RWPE2 (cell line): ENCODE data around the gene PHOSPHO2.

Source experiments
- ATAC-seq: fragments of 200-7000 bp; cut with Tn5 transposase; 3 replicates; pipeline ENCODE4 v1.9.1; 2021; ENCODE audit warnings: low read depth
- DNase-seq: peaks from one replicate; pipeline ENCODE4 v3.0.0-alpha.2; 2020; ENCODE audit warnings: low spot score
- H3K27ac ChIP-seq: fragments of 450-650 bp; 2 replicates; pipeline ENCODE4 v1.5.1; 2017; ENCODE audit warnings: mild to moderate bottlenecking; ENCODE audit not compliant: poor library complexity, severe bottlenecking
- H3K27me3 ChIP-seq: fragments of 250-450 bp; sonication (Bioruptor Pico); 2 replicates; pipeline ENCODE4 v1.5.1; 2021; ENCODE audit warnings: mild to moderate bottlenecking, moderate library complexity; ENCODE audit not compliant: insufficient read depth, poor library complexity, severe bottlenecking
- H3K36me3 ChIP-seq: fragments of 250-450 bp; sonication (Bioruptor Pico); 2 replicates; pipeline ENCODE4 v1.5.1; 2020; ENCODE audit warnings: low read depth, mild to moderate bottlenecking, moderate library complexity
- H3K4me1 ChIP-seq: fragments of 250-450 bp; sonication (Bioruptor Pico); 2 replicates; pipeline ENCODE4 v1.5.1; 2021; ENCODE audit warnings: mild to moderate bottlenecking, moderate library complexity; ENCODE audit not compliant: insufficient read depth, poor library complexity, severe bottlenecking
- H3K4me3 ChIP-seq: fragments of 250-450 bp; sonication (Bioruptor Pico); 2 replicates; pipeline ENCODE4 v1.5.1; 2021; ENCODE audit warnings: mild to moderate bottlenecking, moderate library complexity; ENCODE audit not compliant: severe bottlenecking
- H3K9me3 ChIP-seq: fragments of 250-450 bp; sonication (Bioruptor Pico); 2 replicates; pipeline ENCODE4 v1.5.1; 2021; ENCODE audit warnings: mild to moderate bottlenecking, moderate library complexity; ENCODE audit not compliant: severe bottlenecking
- TF ChIP-seq, protein P1 (sequence below): fragments of 450-650 bp; IDR thresholded peaks from one replicate; pipeline ENCODE4 v1.5.1; 2017; ENCODE audit warnings: mild to moderate bottlenecking, moderate library complexity; ENCODE audit not compliant: poor library complexity, severe bottlenecking

PHOSPHO2 gene

GRCh38 chr2:169735623-169736022 is 41.4 kb downstream of the PHOSPHO2 start:
- Histone ChIP-seq H3K27me3 (no peaks in the 10 kb centered on the region), H3K27ac (no peak overlapping the region), H3K4me1 (peaks cover 3% of the 10 kb centered on the region), H3K4me3 (no peak overlapping the region), H3K9me3 (no peaks in the 10 kb centered on the region), H3K36me3 (peaks cover 3% of the 10 kb centered on the region; the same call in 1 of the 2 replicates)
- DNase-seq: no peak
- ATAC-seq: no peak
- TF ChIP-seq, protein P1, sequence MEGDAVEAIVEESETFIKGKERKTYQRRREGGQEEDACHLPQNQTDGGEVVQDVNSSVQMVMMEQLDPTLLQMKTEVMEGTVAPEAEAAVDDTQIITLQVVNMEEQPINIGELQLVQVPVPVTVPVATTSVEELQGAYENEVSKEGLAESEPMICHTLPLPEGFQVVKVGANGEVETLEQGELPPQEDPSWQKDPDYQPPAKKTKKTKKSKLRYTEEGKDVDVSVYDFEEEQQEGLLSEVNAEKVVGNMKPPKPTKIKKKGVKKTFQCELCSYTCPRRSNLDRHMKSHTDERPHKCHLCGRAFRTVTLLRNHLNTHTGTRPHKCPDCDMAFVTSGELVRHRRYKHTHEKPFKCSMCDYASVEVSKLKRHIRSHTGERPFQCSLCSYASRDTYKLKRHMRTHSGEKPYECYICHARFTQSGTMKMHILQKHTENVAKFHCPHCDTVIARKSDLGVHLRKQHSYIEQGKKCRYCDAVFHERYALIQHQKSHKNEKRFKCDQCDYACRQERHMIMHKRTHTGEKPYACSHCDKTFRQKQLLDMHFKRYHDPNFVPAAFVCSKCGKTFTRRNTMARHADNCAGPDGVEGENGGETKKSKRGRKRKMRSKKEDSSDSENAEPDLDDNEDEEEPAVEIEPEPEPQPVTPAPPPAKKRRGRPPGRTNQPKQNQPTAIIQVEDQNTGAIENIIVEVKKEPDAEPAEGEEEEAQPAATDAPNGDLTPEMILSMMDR: no peak

- Histone ChIP-seq H3K4me3 (no peak overlapping the region), H3K27ac (no peak overlapping the region), H3K36me3 (peaks cover 7% of the 10 kb centered on the region), H3K9me3 (no peaks in the 10 kb centered on the region), H3K27me3 (no peaks in the 10 kb centered on the region), H3K4me1 (peaks cover 3% of the 10 kb centered on the region)
- TF ChIP-seq, protein P1: no peak
- DNase-seq (no peak), ATAC-seq (no peak)
These were observed 42.6 kb downstream of the PHOSPHO2 start for GRCh38 chr2:169736902-169737301.

DNA sequence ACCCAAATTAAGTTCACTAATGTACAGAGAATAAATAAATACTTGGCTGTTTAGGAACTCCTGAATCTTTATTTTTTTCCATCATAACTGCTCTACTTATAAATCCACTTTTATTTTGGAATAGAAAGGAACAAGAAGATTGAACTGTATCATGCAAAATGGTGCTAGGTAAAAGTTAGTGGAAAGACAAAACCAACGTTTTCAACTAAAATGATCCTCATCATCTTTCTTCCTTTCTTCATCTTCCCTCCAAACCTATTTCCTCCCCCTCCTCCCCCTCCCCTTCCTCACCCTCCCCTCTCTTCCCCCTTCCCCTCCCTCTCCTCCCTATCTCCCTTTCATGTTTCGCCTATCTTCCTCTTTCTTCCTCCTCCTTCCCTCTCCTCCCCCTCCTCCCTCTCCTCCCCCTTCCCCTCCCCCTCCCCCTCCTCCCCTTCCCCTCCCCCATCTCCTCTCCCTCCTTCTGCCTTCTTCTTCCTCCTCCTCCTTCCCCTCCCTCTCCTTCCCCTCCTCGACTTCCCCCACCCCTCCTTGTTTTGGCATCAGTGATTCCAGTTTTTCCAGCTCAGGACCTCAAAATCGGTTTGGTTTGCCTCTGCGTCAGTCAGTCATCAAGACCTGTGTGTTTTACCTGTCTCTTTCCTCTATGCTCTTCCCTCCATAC is 44.4 kb downstream of the PHOSPHO2 start:
- H3K4me3 ChIP-seq: no peak overlapping the region
- DNase-seq: no peak
- TF ChIP-seq, protein P1: no peak
- H3K4me1 ChIP-seq: peaks cover 3% of the 10 kb centered on the region
- H3K36me3 ChIP-seq: peaks cover 13% of the 10 kb centered on the region
- ATAC-seq: no peak
- no peaks in the 10 kb centered on the region for H3K27me3 ChIP-seq
- H3K9me3 ChIP-seq: no peaks in the 10 kb centered on the region
- H3K27ac ChIP-seq: no peak overlapping the region

GRCh38 chr2:169739351-169739750 is 45.1 kb downstream of the PHOSPHO2 start:
- DNase-seq: no peak
- TF ChIP-seq, protein P1: no peak
- peaks cover 13% of the 10 kb centered on the region for H3K36me3 ChIP-seq
- H3K27me3 ChIP-seq: no peaks in the 10 kb centered on the region
- H3K9me3 ChIP-seq: no peaks in the 10 kb centered on the region
- no peak overlapping the region for H3K4me3 ChIP-seq
- no peak overlapping the region for H3K27ac ChIP-seq
- no peak for ATAC-seq
- H3K4me1 ChIP-seq: peaks cover 3% of the 10 kb centered on the region

GRCh38 chr2:169743549-169743948 is 49.3 kb downstream of the PHOSPHO2 start:
- Histone ChIP-seq H3K4me3 (no peak overlapping the region), H3K36me3 (peaks cover 10% of the 10 kb centered on the region), H3K27ac (no peak overlapping the region), H3K27me3 (no peaks in the 10 kb centered on the region), H3K4me1 (no peaks in the 10 kb centered on the region), H3K9me3 (no peaks in the 10 kb centered on the region)
- DNase-seq (no peak), ATAC-seq (no peak)
- TF ChIP-seq, protein P1: no peak
